OCI-LY3 (cell line): ENCODE data around the gene FTH1.

ENCODE experiments used
- H2AFZ ChIP-seq: fragments of 200-600, 300-600 bp; shearing (Covaris generic); 2 replicates; pipeline ENCODE4 v1.6.0; 2014; ENCODE audit warnings: antibody characterized with exemption, low read depth, low read length
- H3K27ac ChIP-seq: fragments of 200-600, 300-600 bp; sonication (generic); 2 replicates; pipeline ENCODE4 v1.5.1; 2014; ENCODE audit warnings: mild to moderate bottlenecking, low read length, moderate library complexity, mixed read lengths
- H3K27me3 ChIP-seq: fragments of 200-600, 300-600 bp; sonication (generic); 2 replicates; pipeline ENCODE4 v1.6.1; 2014; ENCODE audit warnings: low read depth, low read length, mixed read lengths
- H3K36me3 ChIP-seq: fragments of 200-600, 300-600 bp; sonication (generic); replicated peaks from 2 replicates; pipeline ENCODE3; 2014; ENCODE audit warnings: low read depth, low read length, mixed read lengths
- H3K4me1 ChIP-seq: fragments of 300-600, 200-600 bp; sonication (generic); 2 replicates; pipeline ENCODE4 v1.6.1; 2014; ENCODE audit warnings: low read length, mixed read lengths
- H3K4me2 ChIP-seq: fragments of 200-600, 300-600 bp; sonication (generic); 2 replicates; pipeline ENCODE4 v1.6.1; 2014; ENCODE audit warnings: low read length, mixed read lengths
- H3K4me3 ChIP-seq: fragments of 300-600, 200-600 bp; sonication (generic); 2 replicates; pipeline ENCODE4 v1.5.1; 2014; ENCODE audit warnings: antibody characterized with exemption, mild to moderate bottlenecking, low read length, moderate library complexity
- H3K79me2 ChIP-seq: fragments of 300-600, 200-600 bp; shearing (Covaris generic); 2 replicates; pipeline ENCODE4 v1.6.1; 2014; ENCODE audit warnings: mild to moderate bottlenecking, low read length, mixed read lengths
- H3K9ac ChIP-seq: fragments of 300-600, 200-600 bp; shearing (Covaris generic); 2 replicates; pipeline ENCODE4 v1.6.0; 2014; ENCODE audit warnings: mild to moderate bottlenecking, low read length, moderate library complexity
- H3K9me3 ChIP-seq: fragments of 200-600, 300-600 bp; shearing (Covaris generic); 2 replicates; pipeline ENCODE4 v1.6.1; 2014; ENCODE audit warnings: low read length, mixed read lengths; ENCODE audit not compliant: insufficient read depth
- H4K20me1 ChIP-seq: fragments of 200-600, 300-600 bp; sonication (generic); 2 replicates; pipeline ENCODE4 v1.6.1; 2016; ENCODE audit warnings: low read length, mixed read lengths; ENCODE audit not compliant: insufficient read depth
- EZH2phosphoT487 ChIP-seq: fragments of 200-600 bp; shearing (Covaris generic); IDR thresholded peaks from 2 replicates; pipeline ENCODE4 v1.6.1; 2018; ENCODE audit warnings: antibody characterized with exemption, mixed run types, low read depth
- TF ChIP-seq, protein P1 (sequence below): fragments of 200-600, 300-600 bp; sonication (generic); IDR thresholded peaks from 2 replicates; pipeline ENCODE4 v1.5.1; 2014; ENCODE audit warnings: antibody characterized with exemption, low read length, low read depth

Gene FTH1

DNA sequence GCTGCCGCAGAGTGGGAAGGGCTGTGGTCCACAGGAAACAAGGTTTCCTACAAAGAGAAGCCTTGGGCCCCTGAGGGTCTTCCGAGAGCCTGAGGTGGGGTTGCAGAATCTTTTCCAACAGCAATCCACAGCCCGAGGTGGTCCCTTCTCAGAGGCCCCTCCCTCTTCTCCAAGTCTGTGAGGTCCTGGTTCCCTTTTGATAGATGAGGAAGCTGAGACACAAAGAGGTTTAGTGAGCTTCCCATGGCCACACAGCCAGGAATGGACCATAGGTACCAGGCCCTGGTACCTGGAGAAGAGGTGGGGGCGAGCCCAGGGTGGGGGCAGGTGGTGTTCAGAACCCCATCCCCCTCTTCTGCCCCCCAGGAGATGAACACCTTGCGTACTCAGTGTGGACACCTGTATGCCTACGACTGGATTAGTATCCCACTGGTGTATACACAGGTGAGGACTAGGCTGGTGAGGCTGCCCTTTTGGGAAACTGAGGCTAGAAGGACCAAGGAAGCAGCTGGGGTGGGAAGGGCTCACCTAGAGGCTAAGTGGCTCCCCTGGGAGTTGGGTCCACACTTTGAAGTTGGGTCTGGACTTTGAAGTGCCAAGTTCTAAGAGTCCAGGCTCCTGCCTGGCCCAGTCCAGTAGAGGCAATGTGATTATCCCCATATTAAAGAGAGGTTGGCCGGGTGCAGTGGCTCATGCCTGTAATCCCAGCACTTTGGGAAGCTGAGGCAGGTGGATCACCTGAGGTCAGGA, 10.2 kb downstream of the FTH1 start:
- Histone ChIP-seq H3K27ac (no peak overlapping the region), H3K4me3 (no peak overlapping the region), H3K4me2 (no peak overlapping the region), H3K9ac (no peak overlapping the region), H3K79me2 (no peaks in the 10 kb centered on the region), H3K4me1 (no peaks in the 10 kb centered on the region), H2AFZ (no peak overlapping the region), H3K9me3 (no peaks in the 10 kb centered on the region), H3K36me3 (no peaks in the 10 kb centered on the region), H4K20me1 (no peaks in the 10 kb centered on the region), H3K27me3 (no peaks in the 10 kb centered on the region)
- TF ChIP-seq, protein P1, sequence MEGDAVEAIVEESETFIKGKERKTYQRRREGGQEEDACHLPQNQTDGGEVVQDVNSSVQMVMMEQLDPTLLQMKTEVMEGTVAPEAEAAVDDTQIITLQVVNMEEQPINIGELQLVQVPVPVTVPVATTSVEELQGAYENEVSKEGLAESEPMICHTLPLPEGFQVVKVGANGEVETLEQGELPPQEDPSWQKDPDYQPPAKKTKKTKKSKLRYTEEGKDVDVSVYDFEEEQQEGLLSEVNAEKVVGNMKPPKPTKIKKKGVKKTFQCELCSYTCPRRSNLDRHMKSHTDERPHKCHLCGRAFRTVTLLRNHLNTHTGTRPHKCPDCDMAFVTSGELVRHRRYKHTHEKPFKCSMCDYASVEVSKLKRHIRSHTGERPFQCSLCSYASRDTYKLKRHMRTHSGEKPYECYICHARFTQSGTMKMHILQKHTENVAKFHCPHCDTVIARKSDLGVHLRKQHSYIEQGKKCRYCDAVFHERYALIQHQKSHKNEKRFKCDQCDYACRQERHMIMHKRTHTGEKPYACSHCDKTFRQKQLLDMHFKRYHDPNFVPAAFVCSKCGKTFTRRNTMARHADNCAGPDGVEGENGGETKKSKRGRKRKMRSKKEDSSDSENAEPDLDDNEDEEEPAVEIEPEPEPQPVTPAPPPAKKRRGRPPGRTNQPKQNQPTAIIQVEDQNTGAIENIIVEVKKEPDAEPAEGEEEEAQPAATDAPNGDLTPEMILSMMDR: no peak
- no peak for TF ChIP-seq EZH2phosphoT487

DNA sequence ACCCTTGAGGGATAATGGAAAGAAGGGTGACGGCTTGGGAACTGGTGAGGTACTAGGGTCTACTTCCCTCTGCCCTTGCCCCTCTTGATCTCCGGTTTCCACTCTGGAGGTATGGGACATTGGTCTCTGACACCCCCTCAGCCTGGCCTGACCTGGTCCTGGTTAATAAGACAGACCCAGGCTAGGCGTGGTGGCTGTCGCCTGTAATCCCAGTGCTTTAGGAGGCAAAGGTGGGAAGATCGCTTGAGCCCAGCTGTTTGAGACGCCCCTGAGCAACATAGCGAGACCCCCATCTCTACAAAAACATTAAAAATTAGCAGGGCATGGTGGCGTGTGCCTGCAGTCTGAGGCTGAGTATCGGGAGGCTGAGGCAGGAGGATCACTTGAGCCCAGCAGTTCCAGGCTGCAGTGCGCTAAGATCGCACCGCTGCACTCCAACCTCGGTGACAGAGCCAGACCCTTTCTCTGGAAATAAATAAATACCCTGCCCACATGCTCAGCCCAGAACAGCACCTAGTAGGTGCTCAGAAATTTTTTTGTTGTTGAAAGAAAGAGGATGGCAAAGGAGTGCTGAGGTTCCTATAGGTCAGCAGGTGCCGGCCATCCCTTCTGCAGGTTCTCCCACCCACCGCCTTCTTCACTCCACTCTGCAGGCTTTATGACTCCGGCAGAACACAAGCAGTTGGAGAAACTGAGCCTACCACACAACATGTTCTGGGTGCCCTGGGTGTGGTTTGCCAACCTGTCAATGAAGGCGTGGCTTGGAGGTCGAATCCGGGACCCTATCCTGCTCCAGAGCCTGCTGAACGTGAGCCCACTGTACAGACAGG, 11.0 kb downstream of the FTH1 start:
- no peak overlapping the region for H3K9ac ChIP-seq
- H3K36me3 ChIP-seq: no peaks in the 10 kb centered on the region
- no peak for TF ChIP-seq EZH2phosphoT487
- TF ChIP-seq, protein P1: no peak
- no peaks in the 10 kb centered on the region for H3K4me1 ChIP-seq
- H3K4me3 ChIP-seq: no peak overlapping the region
- no peaks in the 10 kb centered on the region for H3K27me3 ChIP-seq
- no peak overlapping the region for H3K4me2 ChIP-seq
- no peaks in the 10 kb centered on the region for H4K20me1 ChIP-seq
- no peaks in the 10 kb centered on the region for H3K79me2 ChIP-seq
- H3K27ac ChIP-seq: no peak overlapping the region
- no peaks in the 10 kb centered on the region for H3K9me3 ChIP-seq
- H2AFZ ChIP-seq: no peak overlapping the region

DNA sequence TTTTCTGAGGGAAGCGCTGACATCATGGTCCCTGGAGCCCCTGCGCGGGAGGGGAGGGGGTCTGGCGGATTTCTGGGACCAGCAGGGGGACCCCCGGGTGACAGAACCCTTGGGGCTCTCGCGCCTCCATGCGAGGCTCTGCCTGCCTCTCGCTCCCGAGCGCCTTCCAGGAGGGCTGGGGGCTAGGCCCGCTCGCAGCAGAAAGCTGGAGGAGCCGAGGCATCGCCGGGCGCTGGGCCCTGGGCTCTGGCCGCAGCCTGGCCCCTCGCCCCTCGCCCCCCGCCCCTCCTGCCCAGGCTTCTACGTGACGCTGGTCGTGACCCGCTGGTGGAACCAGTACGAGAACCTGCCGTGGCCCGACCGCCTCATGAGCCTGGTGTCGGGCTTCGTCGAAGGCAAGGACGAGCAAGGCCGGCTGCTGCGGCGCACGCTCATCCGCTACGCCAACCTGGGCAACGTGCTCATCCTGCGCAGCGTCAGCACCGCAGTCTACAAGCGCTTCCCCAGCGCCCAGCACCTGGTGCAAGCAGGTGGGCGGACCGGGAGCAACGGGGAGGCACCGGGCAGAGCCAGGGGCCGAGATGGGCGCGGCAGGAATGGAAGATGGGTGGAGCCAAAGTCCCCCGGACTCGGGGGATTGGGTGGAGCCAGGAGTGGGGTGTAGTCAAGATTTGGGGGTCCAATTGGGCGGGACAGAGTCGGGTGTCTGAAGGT, 11.9 kb downstream of the FTH1 start:
- Histone ChIP-seq H3K27me3 (no peaks in the 10 kb centered on the region), H3K9me3 (no peaks in the 10 kb centered on the region), H3K4me2 (no peak overlapping the region), H3K9ac (no peak overlapping the region), H3K27ac (no peak overlapping the region), H3K36me3 (no peaks in the 10 kb centered on the region), H2AFZ (no peak overlapping the region), H3K4me3 (no peak overlapping the region), H3K79me2 (no peaks in the 10 kb centered on the region), H4K20me1 (no peaks in the 10 kb centered on the region), H3K4me1 (no peaks in the 10 kb centered on the region)
- no peak for TF ChIP-seq EZH2phosphoT487
- TF ChIP-seq, protein P1: no peak
